Ishikawa (cell line): ENCODE results near the gene CRYAB.

Experiments
- MAX ChIP-seq: IDR thresholded peaks from 2 replicates; pipeline ENCODE4 v1.6.1; 2012
- REST ChIP-seq: IDR thresholded peaks from 2 replicates; pipeline ENCODE4 v1.6.1; 2012; ENCODE audit warnings: low read depth, mild to moderate bottlenecking

- TF ChIP-seq REST (no peak), MAX (no peak)
These were observed 32.0 kb downstream of the CRYAB start for GRCh38 chr11:111879637-111879960.
